GM19043 (cell line): ENCODE measurements around the gene MBNL1.
"Not testable (repeated sequence)": the region's sequence is repeated elsewhere in the genome, so short reads cannot be mapped to it uniquely, and the experiment has no call there.

Experiments used
- ATAC-seq: cut with Tn5 transposase; IDR thresholded peaks from one replicate; pipeline ENCODE4 v1.9.1; 2021; ENCODE audit warnings: low read depth; ENCODE audit not compliant: unreplicated experiment

Gene MBNL1

GRCh38 chr3:152367192-152367591 is 98.5 kb downstream of the MBNL1 start:
- not testable (repeated sequence) for ATAC-seq

DNA sequence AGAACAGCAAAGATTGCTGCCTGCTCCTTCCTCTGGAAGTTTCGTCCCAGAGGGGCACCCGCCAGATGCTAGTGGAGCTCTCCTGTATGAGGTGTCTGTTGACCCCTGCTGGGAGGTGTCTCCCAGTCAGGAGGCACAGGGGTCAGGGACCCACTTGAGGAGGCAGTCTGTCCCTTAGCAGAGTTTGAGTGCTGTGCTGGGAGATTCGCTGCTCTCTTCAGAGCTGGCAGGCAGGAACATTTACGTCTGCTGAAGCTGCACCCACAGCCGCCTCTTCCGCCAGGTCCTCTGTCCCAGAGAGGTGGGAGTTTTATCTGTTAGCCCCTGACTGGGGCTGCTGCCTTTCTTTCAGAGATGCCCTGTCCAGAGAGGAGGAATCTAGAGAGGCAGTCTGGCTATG is 103.9 kb downstream of the MBNL1 start:
- ATAC-seq, result not testable (repeated sequence)

DNA sequence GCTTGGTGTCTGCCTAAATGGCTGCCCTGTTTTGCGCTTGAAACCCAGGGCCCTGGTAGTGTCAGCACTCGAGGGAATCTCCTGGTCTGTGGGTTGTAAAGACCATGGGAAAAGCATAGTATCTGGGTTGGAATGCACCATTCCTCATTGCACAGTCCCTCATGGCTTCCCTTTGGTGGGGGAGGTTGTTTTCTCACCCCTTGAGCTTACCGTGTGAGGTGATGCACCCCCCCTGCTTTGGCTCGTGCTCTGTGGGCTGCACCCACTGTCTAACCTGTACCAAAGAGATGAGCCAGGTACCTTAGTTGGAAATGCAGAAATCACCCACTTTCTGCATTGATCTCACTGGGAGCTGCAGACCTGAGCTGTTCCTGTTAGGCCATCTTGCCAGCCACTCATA is 104.7 kb downstream of the MBNL1 start:
- ATAC-seq, result no peak

DNA sequence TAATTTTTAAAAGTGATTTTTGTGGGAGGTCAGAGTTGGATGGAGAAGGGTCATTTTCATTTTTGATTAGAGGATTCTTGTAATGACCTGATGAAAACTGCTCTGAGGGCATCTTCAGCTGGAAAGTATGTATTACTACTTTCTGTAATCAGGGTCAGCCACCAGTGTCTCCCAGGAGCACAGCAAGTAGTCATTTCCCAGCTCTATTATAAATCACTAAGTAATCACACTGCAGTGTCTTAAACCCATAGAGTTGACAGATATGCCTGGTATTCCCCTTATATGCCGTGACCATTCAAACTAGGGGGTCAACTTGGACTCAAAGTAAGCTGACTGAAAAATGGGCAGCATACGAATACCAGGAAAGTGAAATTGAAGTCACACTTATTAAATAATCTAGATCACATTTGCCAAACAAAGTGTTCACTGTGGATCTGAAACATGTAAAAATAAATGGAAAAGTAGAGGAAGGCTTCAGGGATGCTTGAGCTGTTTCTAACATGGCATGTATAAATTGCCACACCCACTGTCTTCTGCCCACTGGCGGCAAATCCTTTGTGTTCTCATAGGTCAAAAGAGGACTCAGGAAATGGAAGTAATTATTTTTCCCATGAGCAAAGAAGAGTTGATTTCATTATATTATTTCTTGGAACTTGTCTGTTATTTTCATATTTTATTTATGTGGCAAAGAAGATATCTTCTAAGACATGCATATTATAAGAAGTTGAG is 105.7 kb downstream of the MBNL1 start:
- ATAC-seq, result no peak

DNA sequence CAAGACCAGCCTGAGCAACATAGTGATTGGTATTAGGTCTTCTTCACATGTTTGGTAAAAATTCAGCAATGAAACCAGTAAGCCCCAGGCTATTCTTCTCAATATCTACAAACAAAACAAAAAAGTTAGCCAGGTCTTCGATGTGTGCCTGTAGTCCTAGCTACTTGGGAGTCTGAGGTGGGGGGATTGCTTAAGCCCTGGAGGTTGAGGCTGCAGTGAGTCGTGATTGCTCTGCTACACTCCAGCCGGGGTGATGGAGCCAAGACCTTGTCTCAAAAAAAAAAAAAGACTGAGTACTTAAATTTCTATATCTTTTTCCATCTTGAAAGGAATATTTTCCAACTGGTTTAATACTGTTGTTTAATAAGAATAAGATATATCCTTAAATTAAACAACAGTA is 106.8 kb downstream of the MBNL1 start:
- ATAC-seq, result no peak

DNA sequence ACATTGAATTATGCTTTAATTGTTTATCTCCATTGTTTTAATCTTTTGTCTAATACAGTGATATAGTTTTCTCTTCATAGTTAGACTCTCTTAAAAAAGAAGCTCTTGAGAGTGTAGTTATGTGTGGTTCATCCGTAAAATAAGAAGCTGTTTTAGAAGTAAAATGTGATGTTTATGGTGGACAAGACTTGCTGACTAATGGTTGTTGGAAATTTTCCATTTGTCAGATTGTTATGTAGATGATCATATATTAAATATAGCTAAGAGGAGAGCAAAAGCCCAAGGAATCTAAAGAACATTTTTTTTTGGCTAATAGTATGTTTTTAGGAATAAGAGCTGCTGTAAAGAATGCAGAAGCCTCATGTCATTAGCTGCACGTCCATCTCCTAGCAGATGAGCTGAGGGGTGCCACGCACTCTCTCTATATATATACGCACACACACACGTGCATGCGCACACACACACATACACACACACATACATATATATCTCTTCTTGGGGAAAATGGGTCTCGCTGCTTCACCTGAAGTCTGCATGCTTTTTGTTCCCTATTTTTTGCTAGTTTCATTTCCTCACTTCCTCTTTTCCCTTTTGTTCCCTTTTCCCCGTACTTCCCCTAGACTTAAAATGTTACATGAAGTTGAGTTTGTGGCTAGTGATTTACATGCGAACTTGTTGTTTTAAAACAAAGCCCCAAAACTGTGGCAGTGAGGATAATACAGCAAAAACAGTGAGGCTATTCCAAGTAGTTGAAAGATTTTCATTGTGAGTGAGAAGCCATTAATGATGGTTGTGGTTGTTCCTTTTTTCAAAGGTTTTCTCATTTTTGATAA is 107.8 kb downstream of the MBNL1 start:
- ATAC-seq, result peak; percentile 71

GRCh38 chr3:152377184-152377570 is 108.4 kb downstream of the MBNL1 start:
- no peak for ATAC-seq

- ATAC-seq, result no peak
Measured at GRCh38 chr3:152379415-152380042, 110.8 kb downstream of the MBNL1 start.

DNA sequence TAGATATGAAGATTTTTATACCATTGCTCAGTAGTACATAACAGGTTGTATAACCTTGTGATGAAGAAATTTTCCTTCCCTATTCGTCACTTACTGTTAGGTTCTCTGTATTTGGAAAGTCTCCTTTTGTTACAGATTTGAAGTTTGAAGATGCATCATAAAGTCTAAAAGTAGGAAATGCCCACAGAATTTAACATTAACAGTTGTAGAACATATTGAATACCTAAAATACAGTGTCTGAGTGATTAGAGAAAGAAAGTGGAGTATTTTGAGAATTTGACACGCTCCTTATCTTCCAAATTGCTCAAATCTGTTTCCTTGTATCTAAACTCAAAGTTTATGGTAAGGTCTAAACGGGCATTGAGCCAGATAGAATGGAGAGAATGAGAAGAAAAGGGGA is 111.3 kb downstream of the MBNL1 start:
- ATAC-seq, result no peak

GRCh38 chr3:152381881-152382295 is 113.2 kb downstream of the MBNL1 start:
- peak; percentile 47 for ATAC-seq

GRCh38 chr3:152382312-152383135 is 113.8 kb downstream of the MBNL1 start:
- ATAC-seq, result peak; percentile 24

GRCh38 chr3:152383136-152383606 is 114.4 kb downstream of the MBNL1 start:
- no peak for ATAC-seq

DNA sequence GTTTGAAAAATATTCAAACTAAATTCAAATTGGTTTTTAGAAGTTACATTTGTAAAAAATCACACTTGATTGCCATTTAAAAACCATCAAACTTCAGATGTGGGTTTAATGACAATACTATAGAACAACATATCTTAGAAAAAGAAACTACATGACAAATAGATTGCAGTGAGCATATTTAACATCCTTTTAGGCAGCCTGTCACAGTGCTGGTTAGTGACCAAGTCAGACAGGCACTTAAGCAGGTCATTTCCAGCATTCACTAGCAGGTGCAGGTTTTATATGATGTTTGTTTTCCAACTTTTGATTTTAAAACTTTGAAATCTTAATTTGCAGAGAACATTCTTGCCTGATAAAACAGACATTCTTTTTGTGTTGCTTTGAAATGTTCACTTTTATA is 115.7 kb downstream of the MBNL1 start:
- no peak for ATAC-seq

DNA sequence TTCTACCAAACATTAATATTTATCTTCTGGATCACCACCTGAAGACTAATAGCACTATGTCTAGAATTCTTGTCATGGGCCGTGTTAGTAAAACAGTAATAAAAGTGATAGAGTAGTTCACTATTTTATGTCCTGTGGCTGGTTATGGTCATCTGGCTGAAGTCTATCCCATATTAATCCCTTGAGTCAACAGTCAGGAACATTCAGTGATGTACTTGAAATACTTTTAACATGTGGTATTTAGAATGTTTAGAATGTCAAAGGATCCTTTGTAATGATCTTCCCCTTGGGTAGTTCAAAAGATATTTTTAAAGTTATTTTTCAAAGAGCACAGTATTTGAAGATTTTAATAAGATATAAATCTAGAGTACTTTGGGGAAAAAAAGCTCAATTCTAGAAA is 117.0 kb downstream of the MBNL1 start:
- ATAC-seq, result no peak

GRCh38 chr3:152386208-152386607 is 117.5 kb downstream of the MBNL1 start:
- ATAC-seq, result no peak

DNA sequence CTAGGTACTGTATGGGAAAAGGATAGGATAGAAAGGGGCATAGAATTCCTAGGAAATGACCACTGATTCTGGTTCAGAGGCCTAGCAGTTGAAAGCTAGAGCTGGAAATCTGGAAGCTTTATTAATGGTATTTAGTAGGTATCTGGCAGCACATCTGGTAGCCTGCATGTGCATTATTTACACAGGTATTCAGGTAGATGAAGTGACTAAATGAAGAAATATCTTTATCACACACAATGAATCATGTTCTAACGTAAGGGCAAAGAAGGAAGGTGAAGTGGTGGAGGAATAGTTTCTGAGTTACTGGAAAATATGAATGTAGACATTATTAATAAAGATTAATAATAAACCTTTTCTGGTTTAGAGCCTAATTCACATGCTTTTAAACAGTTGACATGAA is 119.9 kb downstream of the MBNL1 start:
- ATAC-seq, result no peak

GRCh38 chr3:152389316-152389934 is 120.7 kb downstream of the MBNL1 start:
- ATAC-seq, result no peak

- ATAC-seq, result no peak
Measured at GRCh38 chr3:152390647-152391046, 121.9 kb downstream of the MBNL1 start.

- ATAC-seq, result no peak
Measured at GRCh38 chr3:152391671-152392070, 122.9 kb downstream of the MBNL1 start.

- ATAC-seq, result no peak
Measured at GRCh38 chr3:152392272-152392880, 123.6 kb downstream of the MBNL1 start.
